GM19328 (cell line): ENCODE results near the gene HSFX4.
"Not testable (repeated sequence)": the region's sequence is repeated elsewhere in the genome, so short reads cannot be mapped to it uniquely, and the experiment has no call there.

Experiments used
- ATAC-seq: cut with Tn5 transposase; IDR thresholded peaks from one replicate; pipeline ENCODE4 v1.9.1; 2021; ENCODE audit warnings: mild to moderate bottlenecking, moderate library complexity; ENCODE audit not compliant: unreplicated experiment

Gene HSFX4

GRCh38 chrX:149937328-149937727 is 8.0 kb downstream of the HSFX4 start:
- not testable (repeated sequence) for ATAC-seq

- ATAC-seq = no peak
These were observed 8.6 kb downstream of the HSFX4 start for GRCh38 chrX:149937871-149938426.

- ATAC-seq = peak; percentile 62
These were observed 9.1 kb downstream of the HSFX4 start, which contains the start of gene EOLA2 for GRCh38 chrX:149938427-149938880. Gene EOLA2 (minus strand): TSS chrX:149938491. CDS start chrX:149933874, 4,617 bp downstream.

GRCh38 chrX:149938881-149939654 is 9.7 kb downstream of the HSFX4 start:
- peak; percentile 0 for ATAC-seq

GRCh38 chrX:149939655-149939904 is 10.2 kb downstream of the HSFX4 start:
- peak; percentile 5 for ATAC-seq

- peak; percentile 39 for ATAC-seq
These were observed 10.7 kb downstream of the HSFX4 start for GRCh38 chrX:149939905-149940673.

GRCh38 chrX:149940674-149941024 is 11.3 kb downstream of the HSFX4 start:
- ATAC-seq = not testable (repeated sequence)

DNA sequence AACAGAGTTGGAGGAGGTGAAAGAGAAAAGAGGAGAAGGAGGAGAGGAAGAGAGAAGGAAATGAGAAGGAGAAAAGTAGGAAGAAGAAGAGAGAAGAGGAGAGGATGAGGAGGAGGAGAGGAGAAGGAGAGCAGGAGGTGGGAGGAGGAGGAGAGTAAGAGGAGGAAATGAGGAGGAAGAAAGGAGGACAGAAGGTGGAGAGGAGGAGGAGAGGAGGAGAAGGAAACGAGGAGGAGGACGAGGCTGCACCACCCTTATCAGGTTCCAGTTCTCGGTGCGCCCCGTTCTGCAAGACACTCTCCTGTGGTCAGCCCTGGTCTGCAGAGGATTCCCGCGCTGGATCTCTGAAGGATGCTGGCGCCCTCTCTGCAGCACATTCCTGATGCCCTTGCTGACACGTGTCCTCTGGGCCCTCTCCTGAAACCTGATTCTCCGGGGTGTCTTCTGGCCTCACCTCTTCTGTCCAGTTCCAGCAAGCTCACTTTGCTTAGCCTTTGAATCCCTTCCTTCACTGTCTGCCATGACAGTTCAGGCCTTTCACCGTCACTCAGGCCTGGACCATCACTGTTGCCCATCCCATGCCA is 15.8 kb downstream of the HSFX4 start:
- not testable (repeated sequence) for ATAC-seq

DNA sequence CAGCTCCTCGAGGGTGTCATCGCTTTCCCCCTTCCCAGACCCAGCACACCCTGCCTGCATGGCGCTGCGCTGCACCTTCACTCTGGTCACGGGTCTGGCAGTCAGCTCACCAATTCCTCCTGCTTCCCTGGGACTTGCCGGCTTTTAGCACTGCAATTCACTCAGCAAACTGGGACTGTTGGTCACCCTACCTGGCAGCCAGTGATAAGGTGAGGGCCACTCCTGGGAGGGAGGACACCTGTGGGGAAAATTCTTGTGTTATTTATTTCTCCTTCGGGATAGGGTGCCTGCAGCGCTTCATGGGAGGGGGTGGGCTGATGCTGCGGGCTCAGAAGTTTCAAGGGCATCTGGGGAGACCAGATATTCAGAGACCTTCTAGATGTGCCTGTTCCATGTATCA is 16.4 kb downstream of the HSFX4 start:
- ATAC-seq = not testable (repeated sequence)

GRCh38 chrX:149946932-149947331 is 17.6 kb downstream of the HSFX4 start:
- ATAC-seq = not testable (repeated sequence)

DNA sequence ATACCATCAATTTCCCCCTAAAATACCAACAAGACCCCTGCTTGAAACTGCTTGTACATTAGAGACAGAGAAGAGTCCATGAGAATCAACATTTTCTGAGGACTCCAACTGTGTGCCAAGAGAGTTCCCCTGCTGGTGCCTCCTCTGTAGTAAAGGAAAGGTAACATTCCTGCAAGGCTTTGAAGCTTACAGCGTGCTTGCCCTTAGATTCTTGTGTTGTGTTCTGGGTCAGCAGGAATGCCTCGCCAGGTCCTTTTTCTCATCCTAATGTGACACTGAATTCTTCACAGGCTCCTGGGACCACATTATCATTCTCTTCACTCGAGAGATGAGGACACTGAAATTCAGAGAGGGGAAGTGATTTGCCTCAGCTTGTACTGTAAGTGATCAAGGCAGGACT is 18.6 kb downstream of the HSFX4 start:
- ATAC-seq = no peak

- no peak for ATAC-seq
These were observed 20.5 kb downstream of the HSFX4 start for GRCh38 chrX:149949743-149950436.

DNA sequence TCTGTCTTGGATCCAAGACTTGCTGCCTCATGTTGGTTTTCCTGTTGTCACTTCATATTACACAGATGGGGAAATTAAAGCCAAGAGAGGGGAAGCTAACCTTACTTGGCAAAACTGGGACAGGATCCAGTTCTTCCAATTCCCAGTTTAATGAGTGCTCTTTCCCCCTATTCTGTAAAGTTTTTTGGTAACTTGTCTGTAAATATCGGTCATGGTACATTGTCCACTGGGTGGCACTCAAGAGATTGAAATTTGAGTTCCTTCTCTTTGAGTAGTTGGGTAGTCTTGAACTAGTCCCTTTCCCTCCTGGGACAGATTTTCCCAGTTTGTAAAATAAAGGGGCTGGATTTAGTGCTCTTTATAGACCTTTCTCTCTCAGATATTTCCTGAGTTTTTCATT is 21.3 kb downstream of the HSFX4 start:
- no peak for ATAC-seq

DNA sequence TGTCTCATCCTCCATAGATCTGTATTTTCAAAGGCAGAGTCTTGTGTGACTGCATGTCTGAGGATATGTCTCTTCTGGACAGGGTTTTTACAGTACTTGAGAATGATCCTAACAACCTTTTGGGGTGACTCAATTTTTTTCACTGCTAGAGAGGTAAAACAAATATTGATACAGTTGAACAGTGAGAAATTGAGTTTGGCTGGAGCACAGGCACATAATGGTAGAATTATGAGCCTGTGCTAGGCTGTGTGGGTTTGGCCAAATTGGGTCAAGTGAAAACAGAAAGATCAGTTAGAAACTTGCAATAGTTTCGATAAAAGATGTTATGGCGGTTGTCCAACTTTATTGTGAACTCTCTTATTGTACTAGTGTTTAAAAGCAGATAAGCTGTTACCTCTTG is 32.2 kb downstream of the HSFX4 start:
- ATAC-seq = no peak

DNA sequence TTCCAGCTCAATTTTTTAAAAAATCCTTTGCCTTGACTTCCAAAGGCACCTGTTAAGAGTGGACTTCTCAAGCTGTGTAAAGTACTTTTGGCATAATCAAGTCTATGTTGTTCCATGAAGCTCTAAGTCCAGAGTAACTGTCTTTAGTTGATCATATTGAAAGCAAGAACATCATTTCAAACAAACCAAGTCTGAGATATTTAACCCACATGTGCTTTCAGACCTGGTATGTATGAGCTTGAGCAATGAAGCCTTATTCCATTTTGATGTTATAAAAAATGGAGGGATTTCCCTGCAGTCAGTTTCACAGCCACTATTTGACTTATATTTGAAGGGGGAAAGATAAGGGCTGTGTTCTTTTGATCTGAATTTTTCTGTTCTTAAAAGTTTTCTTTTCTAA is 32.6 kb downstream of the HSFX4 start:
- no peak for ATAC-seq

DNA sequence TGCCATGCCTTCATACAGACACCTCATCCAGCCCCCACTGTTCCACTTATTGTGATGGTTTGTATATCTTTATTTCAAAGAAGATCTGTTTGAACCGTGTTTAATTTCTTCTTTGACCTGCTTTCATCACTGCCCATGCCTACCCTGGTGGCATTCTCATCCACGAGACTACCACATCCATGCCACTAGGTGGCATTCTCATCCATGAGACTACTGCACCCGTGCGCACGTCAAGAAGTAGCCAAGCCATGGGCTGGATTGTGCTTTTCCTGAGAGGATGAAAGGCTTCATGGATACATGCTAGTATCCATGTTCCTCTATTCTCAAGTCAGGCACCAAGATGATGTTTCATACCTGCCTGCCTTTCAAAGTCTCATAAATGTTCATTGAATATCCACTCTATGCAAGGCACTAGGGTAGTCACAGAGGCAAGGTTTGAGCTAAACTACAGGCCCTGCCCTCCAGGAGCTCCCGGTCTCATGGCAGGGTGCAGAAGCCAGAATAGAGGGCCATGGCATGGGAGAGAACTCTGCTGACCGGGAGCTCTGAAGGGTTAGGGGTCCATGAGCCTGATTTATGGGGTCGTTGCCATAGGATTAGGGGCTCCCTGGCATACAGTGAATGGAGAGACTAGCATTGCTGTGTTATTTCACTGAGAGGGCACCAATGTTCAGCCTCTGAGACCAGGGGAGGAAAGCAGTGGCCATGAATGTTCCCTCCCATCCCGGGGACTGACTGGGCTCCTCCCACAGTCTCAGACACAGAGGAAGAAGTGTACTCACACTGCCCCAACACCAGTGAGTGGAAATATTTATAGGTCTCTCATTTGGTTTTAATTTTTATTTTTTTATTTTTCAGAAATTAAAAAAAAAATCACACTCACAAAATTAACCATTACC is 33.7 kb downstream of the HSFX4 start:
- peak; percentile 66 for ATAC-seq

- ATAC-seq = no peak
These were observed 49.8 kb downstream of the HSFX4 start for GRCh38 chrX:149979126-149979644.
